Upper lobe of left lung (tissue), 4 donors: ENCODE measurements around the gene MX2.

ENCODE experiments used
- POLR2A ChIP-seq, 4 donors: fragments of 450-650 bp; IDR thresholded peaks; one replicate each; pipeline ENCODE4 v1.5.1; 2016 to 2017; ENCODE audit warnings: antibody characterized with exemption in 4 of 4, mild to moderate bottlenecking in 2 of 4
- POLR2AphosphoS5 ChIP-seq, 2 donors: sonication (generic); formaldehyde crosslinking; IDR thresholded peaks; one replicate each; pipeline ENCODE4 v1.5.1; 2017; ENCODE audit warnings: antibody characterized with exemption in 2 of 2
- TF ChIP-seq, protein P1 (sequence below), 6 experiments: fragments of 450-650 bp in 4 of 6; fragments of 200-600 bp in 2 of 6; sonication (generic) in 2 of 6; IDR thresholded peaks; one replicate each; pipeline ENCODE4 v1.5.1; 2016 to 2019; ENCODE audit warnings: antibody characterized with exemption in 6 of 6

DNA sequence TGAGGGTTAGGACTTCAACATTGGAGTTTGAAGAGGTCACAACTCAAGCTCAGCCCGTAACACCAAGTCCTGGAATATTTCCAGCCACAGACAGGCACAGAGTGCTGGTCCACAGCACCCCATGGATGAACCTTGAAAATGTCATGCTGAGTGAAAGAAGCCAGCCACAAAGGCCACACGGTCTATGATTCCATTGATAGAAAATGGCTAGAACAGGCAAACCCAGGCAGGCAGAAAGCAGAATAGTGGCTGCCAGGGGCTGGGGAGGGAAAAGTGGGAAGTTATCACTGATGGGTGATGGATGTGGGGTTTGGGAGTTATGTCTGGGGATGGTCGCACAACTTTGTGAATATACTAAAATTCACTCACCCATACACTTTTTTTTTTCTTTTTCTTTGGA is 85.5 kb downstream of the MX2 start:
- TF ChIP-seq, protein P1, sequence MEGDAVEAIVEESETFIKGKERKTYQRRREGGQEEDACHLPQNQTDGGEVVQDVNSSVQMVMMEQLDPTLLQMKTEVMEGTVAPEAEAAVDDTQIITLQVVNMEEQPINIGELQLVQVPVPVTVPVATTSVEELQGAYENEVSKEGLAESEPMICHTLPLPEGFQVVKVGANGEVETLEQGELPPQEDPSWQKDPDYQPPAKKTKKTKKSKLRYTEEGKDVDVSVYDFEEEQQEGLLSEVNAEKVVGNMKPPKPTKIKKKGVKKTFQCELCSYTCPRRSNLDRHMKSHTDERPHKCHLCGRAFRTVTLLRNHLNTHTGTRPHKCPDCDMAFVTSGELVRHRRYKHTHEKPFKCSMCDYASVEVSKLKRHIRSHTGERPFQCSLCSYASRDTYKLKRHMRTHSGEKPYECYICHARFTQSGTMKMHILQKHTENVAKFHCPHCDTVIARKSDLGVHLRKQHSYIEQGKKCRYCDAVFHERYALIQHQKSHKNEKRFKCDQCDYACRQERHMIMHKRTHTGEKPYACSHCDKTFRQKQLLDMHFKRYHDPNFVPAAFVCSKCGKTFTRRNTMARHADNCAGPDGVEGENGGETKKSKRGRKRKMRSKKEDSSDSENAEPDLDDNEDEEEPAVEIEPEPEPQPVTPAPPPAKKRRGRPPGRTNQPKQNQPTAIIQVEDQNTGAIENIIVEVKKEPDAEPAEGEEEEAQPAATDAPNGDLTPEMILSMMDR (IDR thresholded peaks at IDR 0.05), result no peak
- TF ChIP-seq POLR2A (IDR thresholded peaks at IDR 0.05) (no peak), POLR2AphosphoS5 (IDR thresholded peaks at IDR 0.05) (no peak)
